ENCODE results near the gene MED13. TPM values are rescaled to one million over a fixed set of nuclear protein-coding genes. Genes with fewer than 3 reads are reported as not detected.

MED13 gene
- polyA plus RNA-seq, 1 donor (not counting 4 experiments of a cell fraction or from before 2014, with no cell fraction given) = 21.4 TPM

DNA sequence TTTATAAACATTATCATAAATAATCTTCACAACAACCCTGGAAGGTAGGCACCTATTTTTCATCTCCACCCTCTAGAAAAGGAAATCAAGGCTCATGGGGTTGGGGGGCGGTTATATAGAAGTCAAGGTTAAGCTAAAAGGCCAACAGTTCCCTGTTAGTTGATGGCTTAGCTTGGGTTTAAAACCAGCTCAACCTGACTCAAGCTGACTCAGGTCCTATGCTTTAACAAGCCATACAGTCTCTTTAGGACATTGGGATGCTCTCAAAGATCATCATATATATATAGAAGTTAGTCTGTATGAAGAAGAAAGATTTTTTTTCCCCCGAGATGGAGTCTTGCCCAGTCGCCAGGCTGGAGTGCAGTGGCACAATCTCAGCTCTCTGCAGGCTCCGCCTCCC, 44.8 kb upstream of the MED13 start:
- Histone ChIP-seq H3K27ac (ENCODE audit: control insufficient read depth, insufficient read depth, low read length) (no peak overlapping the region), H3K27me3 (ENCODE audit: control insufficient read depth, extremely low read depth, insufficient read depth, low read length) (no peaks in the 10 kb centered on the region), H3K4me1 (ENCODE audit: control insufficient read depth, extremely low read depth, insufficient read depth, low read length) (no peaks in the 10 kb centered on the region), H4K20me1 (ENCODE audit: control insufficient read depth, extremely low read depth, insufficient read depth, low read length) (no peaks in the 10 kb centered on the region), H3K9me1 (ENCODE audit: control insufficient read depth, extremely low read depth, insufficient read depth, low read length) (no peaks in the 10 kb centered on the region), H3K36me3 (ENCODE audit: control insufficient read depth in 2 of 2, extremely low read depth in 1 of 2, insufficient read depth in 2 of 2, low read length in 2 of 2) (no peaks in the 10 kb centered on the region), H3K4me2 (ENCODE audit: control insufficient read depth, extremely low read depth, insufficient read depth, low read depth, low read length) (no peak overlapping the region), H3K9ac (ENCODE audit: control insufficient read depth, extremely low read depth, insufficient read depth, low read length) (no peak overlapping the region), H3K4me3 (ENCODE audit: control insufficient read depth in 2 of 3, extremely low read depth in 1 of 3, insufficient read depth in 2 of 3, low read depth in 1 of 3, low read length in 3 of 3) (no peak overlapping the region), H3K79me2 (ENCODE audit: control insufficient read depth, insufficient read depth, low read length) (no peaks in the 10 kb centered on the region), H3K9me3 (ENCODE audit: control insufficient read depth, low read depth, low read length) (no peaks in the 10 kb centered on the region), H2AFZ (ENCODE audit: control insufficient read depth, low read length) (no peak overlapping the region)
- no peak for TF ChIP-seq EZH2 (IDR thresholded peaks at IDR 0.05; ENCODE audit: low read length)
- TF ChIP-seq, protein P1, sequence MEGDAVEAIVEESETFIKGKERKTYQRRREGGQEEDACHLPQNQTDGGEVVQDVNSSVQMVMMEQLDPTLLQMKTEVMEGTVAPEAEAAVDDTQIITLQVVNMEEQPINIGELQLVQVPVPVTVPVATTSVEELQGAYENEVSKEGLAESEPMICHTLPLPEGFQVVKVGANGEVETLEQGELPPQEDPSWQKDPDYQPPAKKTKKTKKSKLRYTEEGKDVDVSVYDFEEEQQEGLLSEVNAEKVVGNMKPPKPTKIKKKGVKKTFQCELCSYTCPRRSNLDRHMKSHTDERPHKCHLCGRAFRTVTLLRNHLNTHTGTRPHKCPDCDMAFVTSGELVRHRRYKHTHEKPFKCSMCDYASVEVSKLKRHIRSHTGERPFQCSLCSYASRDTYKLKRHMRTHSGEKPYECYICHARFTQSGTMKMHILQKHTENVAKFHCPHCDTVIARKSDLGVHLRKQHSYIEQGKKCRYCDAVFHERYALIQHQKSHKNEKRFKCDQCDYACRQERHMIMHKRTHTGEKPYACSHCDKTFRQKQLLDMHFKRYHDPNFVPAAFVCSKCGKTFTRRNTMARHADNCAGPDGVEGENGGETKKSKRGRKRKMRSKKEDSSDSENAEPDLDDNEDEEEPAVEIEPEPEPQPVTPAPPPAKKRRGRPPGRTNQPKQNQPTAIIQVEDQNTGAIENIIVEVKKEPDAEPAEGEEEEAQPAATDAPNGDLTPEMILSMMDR (optimal IDR thresholded peaks at IDR 0.05 in 1 of 3, IDR thresholded peaks at IDR 0.05 in 1 of 3, conservative IDR thresholded peaks at IDR 0.05 in 1 of 3; ENCODE audit: extremely low read depth in 1 of 3, insufficient read depth in 2 of 3, low read length in 3 of 3) = no peak
- dilution Hi-C loops (cut with MboI; ENCODE audit: extremely low pct_ligation_motif_present, low sequenced_read_pairs) = no loop called here
- DNase-seq (ENCODE audit: low read depth, low spot score) (no peak), FAIRE-seq (no peak)

DNA sequence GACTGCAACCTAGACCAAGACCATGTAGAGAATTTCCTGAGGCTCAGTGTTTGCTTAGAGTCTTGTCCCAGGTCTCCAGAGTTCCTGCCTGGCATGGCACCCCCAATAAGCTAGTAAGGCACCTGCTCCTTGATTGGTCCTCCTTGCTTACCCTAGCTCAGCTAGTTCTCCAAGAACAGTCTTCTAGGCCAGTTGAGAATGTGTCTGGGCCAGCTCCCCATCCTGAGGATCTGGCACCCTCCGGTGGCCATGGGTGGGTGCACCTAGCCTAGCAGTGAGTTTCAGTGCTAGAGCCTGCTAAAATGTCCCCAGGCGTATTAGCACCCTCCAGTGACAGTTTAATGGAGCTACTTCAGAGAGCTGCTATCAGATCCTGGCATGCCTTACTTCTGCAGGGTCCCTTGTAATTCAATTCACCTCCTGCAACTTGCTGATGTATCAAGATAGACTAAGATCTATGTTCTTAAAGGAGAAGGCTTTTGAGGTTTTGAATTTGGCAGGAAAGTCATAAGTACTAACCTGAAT, 44.4 kb upstream of the MED13 start:
- no peaks in the 10 kb centered on the region for H3K79me2 ChIP-seq (ENCODE audit: control insufficient read depth, insufficient read depth, low read length)
- H3K9ac ChIP-seq (ENCODE audit: control insufficient read depth, extremely low read depth, insufficient read depth, low read length) = no peak overlapping the region
- no peak overlapping the region for H2AFZ ChIP-seq (ENCODE audit: control insufficient read depth, low read length)
- no peaks in the 10 kb centered on the region for H3K4me1 ChIP-seq (ENCODE audit: control insufficient read depth, extremely low read depth, insufficient read depth, low read length)
- H3K9me1 ChIP-seq (ENCODE audit: control insufficient read depth, extremely low read depth, insufficient read depth, low read length) = no peaks in the 10 kb centered on the region
- dilution Hi-C loops (cut with MboI; ENCODE audit: extremely low pct_ligation_motif_present, low sequenced_read_pairs) = no loop called here
- no peak overlapping the region for H3K4me3 ChIP-seq (ENCODE audit: control insufficient read depth in 2 of 3, extremely low read depth in 1 of 3, insufficient read depth in 2 of 3, low read depth in 1 of 3, low read length in 3 of 3)
- H3K36me3 ChIP-seq (ENCODE audit: control insufficient read depth in 2 of 2, extremely low read depth in 1 of 2, insufficient read depth in 2 of 2, low read length in 2 of 2) = no peaks in the 10 kb centered on the region
- H3K27me3 ChIP-seq (ENCODE audit: control insufficient read depth, extremely low read depth, insufficient read depth, low read length) = no peaks in the 10 kb centered on the region
- H3K27ac ChIP-seq (ENCODE audit: control insufficient read depth, insufficient read depth, low read length) = no peak overlapping the region
- peak; percentile 39 for FAIRE-seq
- DNase-seq (ENCODE audit: low read depth, low spot score) = peak; percentile 50
- TF ChIP-seq, protein P1 (optimal IDR thresholded peaks at IDR 0.05 in 1 of 3, IDR thresholded peaks at IDR 0.05 in 1 of 3, conservative IDR thresholded peaks at IDR 0.05 in 1 of 3; ENCODE audit: extremely low read depth in 1 of 3, insufficient read depth in 2 of 3, low read length in 3 of 3) = peak; percentile 81 to 90 (median 86)
- TF ChIP-seq EZH2 (IDR thresholded peaks at IDR 0.05; ENCODE audit: low read length) = no peak
- no peak overlapping the region for H3K4me2 ChIP-seq (ENCODE audit: control insufficient read depth, extremely low read depth, insufficient read depth, low read depth, low read length)
- no peaks in the 10 kb centered on the region for H3K9me3 ChIP-seq (ENCODE audit: control insufficient read depth, low read depth, low read length)
- H4K20me1 ChIP-seq (ENCODE audit: control insufficient read depth, extremely low read depth, insufficient read depth, low read length) = no peaks in the 10 kb centered on the region

All from keratinocyte (primary cell).